Measurements from ENCODE around the gene MUC20.
"Not testable (repeated sequence)": the region's sequence is repeated elsewhere in the genome, so short reads cannot be mapped to it uniquely, and the experiment has no call there.

MUC20 gene

GRCh38 chr3:195693428-195694216 lies 27.2 kb upstream of the MUC20 start:
- DNase-seq (ENCODE audit: low spot score), result no peak

DNA sequence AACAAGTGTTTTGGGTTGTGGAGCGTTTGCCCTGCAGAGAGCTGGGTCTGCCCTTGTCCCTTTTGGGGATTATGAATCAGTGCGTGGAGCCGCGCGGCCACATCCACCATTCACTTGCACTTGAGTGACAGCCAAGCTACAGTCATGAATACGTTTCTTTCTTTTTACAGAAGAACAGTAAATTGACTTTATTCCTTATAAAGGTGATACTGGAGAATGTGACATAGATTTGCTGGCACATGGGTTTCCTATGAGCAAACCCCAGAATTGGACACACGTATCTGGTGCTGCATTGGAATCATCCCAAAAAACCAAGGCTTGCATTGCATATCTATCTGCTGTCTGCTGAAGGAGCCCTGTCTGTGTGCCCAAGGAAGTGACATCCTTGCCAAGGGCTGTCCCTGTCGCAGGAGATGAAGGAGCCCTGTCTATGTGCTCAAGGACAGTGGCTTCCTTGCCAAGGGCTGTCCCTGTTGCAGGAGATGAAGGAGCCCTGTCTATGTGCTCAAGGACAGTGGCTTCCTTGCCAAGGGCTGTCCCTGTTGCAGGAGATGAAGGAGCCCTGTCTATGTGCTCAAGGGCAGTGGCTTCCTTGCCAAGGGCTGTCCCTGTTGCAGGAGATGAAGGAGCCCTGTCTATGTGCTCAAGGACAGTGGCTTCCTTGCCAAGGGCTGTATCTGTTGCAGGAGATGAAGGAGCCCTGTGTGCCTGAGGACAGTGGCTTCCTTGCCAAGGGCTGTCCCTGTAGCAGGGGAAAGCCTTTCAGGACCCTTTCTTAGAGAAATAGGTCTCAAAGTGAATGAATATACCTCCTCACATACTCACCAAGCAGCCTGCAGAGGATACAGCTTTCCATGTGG lies 26.3 kb upstream of the MUC20 start:
- not testable (repeated sequence) for DNase-seq (ENCODE audit: low spot score)

GRCh38 chr3:195696632-195697278 lies 24.0 kb upstream of the MUC20 start:
- no peak for DNase-seq (ENCODE audit: low spot score)

GRCh38 chr3:195697582-195698324 lies 23.0 kb upstream of the MUC20 start:
- DNase-seq (ENCODE audit: low spot score), result peak; percentile 96

DNA sequence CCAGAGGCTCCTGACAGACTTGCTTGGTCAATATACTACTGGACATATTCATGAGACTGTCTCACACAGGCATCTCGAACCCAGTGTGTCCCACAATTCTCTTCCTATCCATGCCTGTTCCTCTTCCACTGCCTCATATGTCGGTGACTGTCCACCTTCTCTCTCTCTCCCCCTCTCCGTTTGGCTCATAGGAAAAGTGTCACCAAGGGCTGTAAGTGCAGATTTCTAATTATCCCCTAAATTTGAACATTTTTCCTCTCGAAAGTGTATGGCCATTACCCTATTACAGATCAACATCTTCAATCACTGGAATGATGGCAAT lies 22.5 kb upstream of the MUC20 start:
- no peak for DNase-seq (ENCODE audit: low spot score)

DNA sequence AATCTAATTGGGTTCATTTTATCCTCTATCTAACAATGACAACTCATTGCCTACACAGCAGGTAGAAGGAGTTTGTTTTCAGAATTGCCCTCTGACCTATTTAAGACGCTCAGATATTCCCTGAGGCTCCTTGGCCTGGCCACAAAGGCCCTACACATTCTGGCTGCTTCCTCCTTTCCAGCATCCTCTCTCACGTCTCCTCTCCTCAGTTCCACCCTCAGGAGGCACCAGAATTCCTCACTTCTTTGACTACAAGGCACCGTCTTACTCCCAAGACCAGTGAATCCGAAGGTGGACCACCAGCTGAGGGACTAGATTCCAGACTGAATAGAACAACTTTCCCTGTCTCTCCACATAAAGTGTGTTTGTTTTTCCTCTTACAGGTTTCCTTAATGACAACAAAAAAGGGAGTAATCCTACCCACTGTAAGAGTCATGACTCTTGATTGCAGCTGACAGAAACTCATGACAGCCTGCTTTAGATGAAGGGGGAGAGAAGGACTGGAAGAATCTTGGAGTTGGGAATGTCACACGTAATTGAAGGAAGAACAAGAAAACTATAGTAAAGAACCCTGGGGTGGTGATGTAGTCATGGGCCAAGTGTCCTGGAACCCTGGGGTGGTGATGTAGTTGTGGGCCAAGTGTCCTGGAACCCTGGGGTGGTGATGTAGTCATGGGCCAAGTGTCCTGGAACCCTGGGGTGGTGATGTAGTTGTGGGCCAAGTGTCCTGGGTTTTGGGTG lies 22.0 kb upstream of the MUC20 start:
- no peak for DNase-seq (ENCODE audit: low spot score)

GRCh38 chr3:195699388-195699771 lies 21.4 kb upstream of the MUC20 start:
- DNase-seq (ENCODE audit: low spot score), result no peak

DNA sequence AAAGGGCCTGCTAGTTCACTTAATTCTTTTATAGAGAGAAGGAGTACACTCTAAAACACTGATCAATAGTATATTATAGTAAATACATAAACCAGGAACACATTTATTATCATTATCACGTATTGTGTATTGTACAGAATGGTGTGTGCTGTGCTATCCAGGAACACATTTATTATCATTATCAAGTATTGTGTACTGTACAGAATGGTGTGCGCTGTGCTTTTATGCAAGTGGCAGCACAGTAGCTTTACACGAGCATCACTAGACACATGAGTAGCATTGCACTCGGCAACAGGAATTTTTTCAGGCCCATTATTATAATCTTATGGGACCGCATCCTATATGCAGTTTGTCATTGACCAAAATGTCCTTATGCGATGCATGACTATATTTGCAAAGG lies 20.9 kb upstream of the MUC20 start:
- no peak for DNase-seq (ENCODE audit: low spot score)

DNA sequence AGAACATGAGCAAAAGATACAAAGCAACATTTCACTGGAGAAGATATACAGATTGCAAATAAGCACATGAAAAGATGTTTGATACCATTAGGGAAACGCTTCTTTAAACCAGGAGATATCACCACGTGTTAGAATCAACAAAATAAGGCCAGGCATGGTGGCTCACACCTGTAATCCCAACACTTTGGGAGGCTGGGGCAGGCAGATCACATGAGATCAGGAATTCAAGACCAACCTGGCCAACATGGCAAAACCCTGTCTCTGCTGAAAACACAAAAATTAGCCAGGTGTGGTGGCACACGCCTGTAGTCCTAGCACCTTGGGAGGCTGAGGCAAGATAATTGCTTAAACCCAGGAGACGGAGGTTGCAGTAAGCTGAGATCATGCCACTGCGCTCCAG lies 20.5 kb upstream of the MUC20 start:
- no peak for DNase-seq (ENCODE audit: low spot score)

DNA sequence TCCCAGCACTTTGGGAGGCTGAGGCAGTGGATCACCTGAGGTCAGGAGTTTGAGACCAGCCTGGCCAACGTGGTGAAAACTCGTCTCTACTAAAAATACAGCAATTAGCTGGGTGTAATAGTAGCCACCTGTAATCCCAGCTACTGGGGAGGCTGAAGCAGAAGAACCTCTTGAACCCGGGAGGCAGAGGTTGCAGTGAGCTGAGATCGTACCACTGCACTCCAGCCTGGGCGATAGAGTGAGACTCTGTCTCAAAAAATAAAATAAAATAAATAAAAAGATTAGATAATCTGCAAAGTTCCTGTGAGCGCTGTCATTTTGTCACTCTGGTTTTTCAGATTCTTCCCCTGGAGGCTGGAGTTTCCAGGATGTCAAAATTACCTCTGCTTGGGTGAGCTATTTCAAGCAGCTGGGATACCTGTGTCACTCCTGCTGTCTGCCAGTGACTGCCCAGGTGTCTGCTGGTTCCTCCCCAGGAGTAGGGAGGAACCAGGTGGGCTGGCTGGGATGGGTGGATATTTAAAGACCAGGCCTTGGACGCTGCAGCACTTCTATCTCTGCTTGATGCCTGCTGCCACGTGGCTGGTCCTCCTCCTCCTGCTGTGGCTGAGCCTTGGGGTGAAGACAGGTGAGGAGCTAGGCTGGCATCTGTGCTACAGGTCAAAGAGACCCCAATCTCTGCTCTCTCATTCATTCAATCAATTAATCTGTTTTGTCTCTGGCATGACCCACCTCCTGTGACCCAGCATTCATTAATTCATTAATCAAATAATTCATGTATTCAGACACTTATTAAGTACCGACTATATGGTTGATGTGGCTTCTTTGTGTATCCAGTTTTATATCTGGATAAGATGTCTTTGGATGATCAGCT lies 19.5 kb upstream of the MUC20 start:
- no peak for DNase-seq (ENCODE audit: low spot score)

- no peak for DNase-seq (ENCODE audit: low spot score)
These were observed 17.0 kb upstream of the MUC20 start for GRCh38 chr3:195703776-195704175.

DNA sequence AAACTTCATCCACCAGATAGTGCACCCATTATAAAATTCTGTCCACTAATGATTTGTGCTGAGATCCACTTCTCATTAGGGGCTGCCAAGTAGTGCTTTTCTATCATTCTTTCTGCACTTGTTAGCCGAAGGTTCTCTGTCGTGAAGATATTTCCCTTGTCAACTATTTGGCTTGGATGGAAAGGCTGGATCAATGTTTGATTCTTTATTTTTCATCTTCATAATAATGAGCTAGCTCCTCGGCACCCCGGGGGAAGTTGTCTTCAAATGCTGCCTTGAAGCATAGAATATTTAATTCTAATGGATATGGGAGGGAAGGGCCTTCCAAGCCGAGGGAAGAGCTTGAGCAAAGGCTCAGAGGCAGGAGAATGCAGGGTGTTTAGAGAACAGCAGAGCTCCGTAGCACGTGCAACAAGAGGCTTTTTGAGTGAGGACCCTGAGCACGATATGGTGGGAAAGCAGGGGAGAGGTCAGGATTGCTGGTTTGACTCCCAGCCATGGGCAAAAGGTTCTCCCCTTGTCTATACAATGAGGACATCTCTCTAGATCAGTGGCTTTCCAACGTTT lies 16.3 kb upstream of the MUC20 start:
- no peak for DNase-seq (ENCODE audit: low spot score)

DNA sequence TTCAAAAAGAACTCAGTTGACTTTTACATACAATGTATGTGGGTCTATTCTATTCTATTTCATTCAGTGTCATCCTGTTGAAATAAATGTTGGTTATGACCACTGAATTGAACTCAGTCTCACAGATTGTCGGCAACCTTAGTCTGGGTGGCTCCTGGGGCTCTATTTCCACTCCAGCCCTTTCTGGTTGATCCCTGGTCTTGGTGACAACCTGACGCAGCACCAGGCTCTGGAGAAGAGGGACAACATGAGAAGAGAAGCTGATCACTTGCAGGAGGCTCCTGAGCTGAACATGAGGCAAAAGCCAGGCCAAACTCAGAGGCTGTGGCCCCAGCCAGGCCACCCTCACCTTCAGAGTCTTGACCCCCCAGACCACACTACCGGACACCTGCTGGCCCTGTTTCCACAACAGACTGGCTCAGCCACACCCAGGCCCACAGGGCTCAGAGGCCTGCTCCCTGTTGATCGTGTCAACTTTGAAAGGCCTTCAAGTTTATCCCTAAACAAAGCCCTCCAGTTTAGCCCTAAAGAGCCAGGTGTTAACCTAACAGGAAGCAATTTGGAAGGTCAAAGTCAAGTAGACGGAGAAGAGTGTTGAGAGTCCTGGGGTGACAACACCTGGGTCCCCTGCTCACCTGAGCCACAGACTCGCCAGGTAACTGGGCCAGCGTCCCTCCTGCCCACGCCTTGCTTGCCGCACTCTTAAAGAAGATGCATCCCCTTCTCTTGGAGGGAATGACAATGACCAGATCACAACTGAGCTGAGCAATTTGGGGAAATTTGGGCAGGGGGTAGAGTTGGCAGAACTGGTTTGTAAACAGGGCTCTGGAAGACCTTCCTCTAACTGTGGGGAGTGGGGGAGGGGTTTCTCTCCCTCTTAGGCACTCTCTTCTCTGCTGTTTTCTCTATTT lies 15.4 kb upstream of the MUC20 start:
- no peak for DNase-seq (ENCODE audit: low spot score)

GRCh38 chr3:195708061-195708460 lies 12.7 kb upstream of the MUC20 start:
- no peak for DNase-seq (ENCODE audit: low spot score)

DNA sequence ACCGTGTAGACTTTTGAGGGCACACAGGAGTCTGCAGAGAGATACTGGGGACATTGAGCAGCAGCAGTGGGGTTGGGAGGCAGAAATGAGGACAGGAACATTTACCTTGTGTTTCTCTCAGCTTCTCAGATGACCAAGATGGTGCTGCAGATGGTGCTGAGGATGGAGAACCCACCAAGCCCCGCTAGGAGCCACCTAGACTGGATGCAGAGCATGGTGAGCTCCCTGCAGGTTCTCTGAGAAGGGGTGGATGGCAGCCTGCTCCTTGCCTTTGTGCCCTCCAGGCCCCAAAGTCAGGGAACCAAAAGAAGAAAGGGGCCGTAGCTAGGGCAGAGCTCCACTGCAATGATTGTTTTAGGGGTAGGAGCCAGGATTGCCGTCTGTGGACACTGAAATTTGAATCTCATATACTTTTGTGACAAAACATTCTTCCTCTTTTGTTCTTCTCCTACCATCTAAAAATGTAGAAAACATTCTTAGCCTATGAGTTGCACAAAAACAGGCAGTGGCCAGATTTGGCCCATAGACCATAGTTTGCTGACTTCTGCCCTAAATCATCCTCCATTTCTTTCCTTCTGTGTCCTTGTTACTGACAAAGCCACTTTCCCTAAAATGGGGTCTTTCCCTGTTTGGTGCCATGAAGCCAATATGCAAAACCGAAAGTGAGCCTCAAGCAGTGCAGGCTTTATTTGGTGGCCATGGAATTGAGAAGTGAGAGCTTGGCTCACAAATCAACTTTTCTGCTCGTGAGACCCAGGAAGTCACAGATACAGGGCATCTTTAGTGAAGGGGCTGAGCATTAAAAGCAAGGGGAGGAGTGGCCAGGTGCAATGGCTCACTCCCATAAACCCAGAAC lies 11.9 kb upstream of the MUC20 start:
- DNase-seq (ENCODE audit: low spot score), result no peak

DNA sequence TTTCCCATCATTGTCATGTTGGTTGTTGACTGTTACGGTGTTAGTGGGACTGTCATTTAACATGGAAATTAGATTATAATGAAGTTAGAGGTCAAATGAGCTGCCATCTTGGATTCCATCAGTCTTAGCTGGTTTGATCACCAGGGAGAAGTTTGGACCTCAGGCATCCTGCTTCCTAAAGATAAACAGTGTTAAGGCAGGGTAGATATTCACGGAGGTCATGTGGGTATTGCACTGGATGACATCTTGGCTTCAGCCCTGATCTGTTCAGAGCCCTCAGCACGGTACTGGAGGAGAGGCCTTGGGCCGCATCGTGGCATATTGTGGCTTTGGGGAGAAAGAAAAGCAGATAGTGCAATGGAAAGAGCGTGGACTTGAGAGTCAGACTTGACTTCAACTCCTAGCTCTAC lies 11.1 kb upstream of the MUC20 start:
- DNase-seq (ENCODE audit: low spot score), result peak; percentile 7

DNA sequence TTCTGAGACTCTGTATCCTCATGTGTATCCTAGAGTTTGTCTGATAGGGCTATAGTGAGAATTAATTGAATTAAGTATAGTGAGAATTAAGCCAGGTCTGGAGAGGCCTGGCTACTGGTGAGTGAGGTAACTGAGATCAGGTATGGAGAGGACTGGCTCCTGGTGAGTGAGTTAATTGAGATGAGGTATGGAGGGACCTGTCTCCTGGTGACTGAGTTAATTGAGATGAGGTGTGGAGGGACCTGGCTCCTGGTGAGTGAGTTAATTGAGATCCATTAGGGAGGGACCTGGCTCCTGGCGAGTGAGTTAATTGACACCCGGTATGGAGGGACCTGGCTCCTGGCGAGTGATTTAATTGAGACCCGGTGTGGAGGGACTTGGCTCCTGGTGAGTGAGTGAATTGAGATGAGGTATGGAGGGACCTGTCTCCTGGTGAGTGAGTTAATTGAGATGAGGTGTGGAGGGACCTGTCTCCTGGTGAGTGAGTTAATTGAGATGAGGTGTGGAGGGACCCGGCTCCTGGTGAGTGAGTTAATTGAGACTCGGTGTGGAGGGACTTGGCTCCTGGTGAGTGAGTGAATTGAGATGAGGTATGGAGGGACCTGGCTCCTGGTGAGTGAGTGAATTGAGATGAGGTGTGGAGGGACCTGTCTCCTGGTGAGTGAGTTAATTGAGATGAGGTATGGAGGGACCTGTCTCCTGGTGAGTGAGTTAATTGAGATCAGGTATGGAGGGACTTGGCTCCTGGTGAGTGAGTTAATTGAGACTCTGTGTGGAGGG lies 10.5 kb upstream of the MUC20 start:
- not testable (repeated sequence) for DNase-seq (ENCODE audit: low spot score)

All from AG20443 (cell line).